Heart right ventricle (tissue), 16 donors: ENCODE data around the gene SDCCAG8. TPM values are rescaled to one million over a fixed set of nuclear protein-coding genes. Genes with fewer than 3 reads are reported as not detected.

ENCODE experiments used
- ATAC-seq, 8 donors: fragments of 200-7000 bp; cut with Tn5 transposase; one replicate each; pipeline ENCODE4 v1.9.1; 2020; ENCODE audit warnings: mild to moderate bottlenecking in 8 of 8, moderate library complexity in 8 of 8, moderate number of reproducible peaks in 1 of 8
- DNase-seq, 2 donors: peaks; one replicate each; pipeline ENCODE4 v3.0.0-alpha.2; 2020
- H3K27ac ChIP-seq, 10 donors: fragments of 200-600 bp; sonication (generic) in 2 of 10; one replicate each; pipeline versions ENCODE4 v1.5.0 to v1.8.0; 2020 to 2022; ENCODE audit warnings: mild to moderate bottlenecking in 3 of 10
- H3K27me3 ChIP-seq, 7 donors: fragments of 200-600 bp; one replicate each; pipeline ENCODE4 v1.8.0; 2021 to 2022; ENCODE audit warnings: mild to moderate bottlenecking in 2 of 7
- H3K36me3 ChIP-seq, 9 donors: fragments of 200-600 bp; sonication (generic) in 1 of 9; one replicate each; pipeline versions ENCODE4 v1.5.0 to v1.8.0; 2020 to 2022; ENCODE audit warnings: mild to moderate bottlenecking in 2 of 9
- H3K4me1 ChIP-seq, 9 donors: fragments of 200-600 bp; sonication (generic) in 1 of 9; one replicate each; pipeline versions ENCODE4 v1.5.0 to v1.8.0; 2020 to 2022; ENCODE audit warnings: mild to moderate bottlenecking in 4 of 9
- H3K4me3 ChIP-seq, 10 donors: fragments of 200-600 bp; sonication (generic) in 2 of 10; one replicate each; pipeline versions ENCODE4 v1.5.0 to v1.8.0; 2020 to 2022; ENCODE audit warnings: mild to moderate bottlenecking in 7 of 10, moderate library complexity in 2 of 10
- H3K9me3 ChIP-seq, 11 donors: fragments of 200-600 bp in 10 of 11; sonication (generic) in 2 of 11; one replicate each; pipeline versions ENCODE4 v1.5.0 to v1.8.0; 2013 to 2022; ENCODE audit warnings: mild to moderate bottlenecking in 2 of 11, control low read depth in 1 of 11, moderate library complexity in 1 of 11
- WGBS, 2 donors: extraction: QIAGEN DNeasy Blood & Tissue Kit; methylation state at CpG; one replicate each; pipeline ENCODE4 v1.1.7; 2013; ENCODE audit warnings: inconsistent platforms in 1 of 2; 5-methylcytosine and 5-hydroxymethylcytosine counted together
- intact Hi-C, 10 donors: fragments of 100-400 bp; cut with DNase I; formaldehyde crosslinking; loops; one replicate each; pipeline versions ENCODE4 v1.11.1 to v1.14.2; 2022
- polyA plus RNA-seq, 2 donors: library from polyadenylated mRNA; stranded (reverse); fragments of 200-250 nt; gene quantifications; one replicate each; pipeline ENCODE4 v1.2.3, GENCODE V29; 2013
- total RNA-seq, 10 donors: library from RNA; stranded (reverse); fragmentation: NEBNext Ultra II Directional in 3 of 10; extraction: Animal tissue kit (Norgen Biotek cat#: 25700) in 3 of 10; gene quantifications; one replicate each; pipeline versions ENCODE4 v1.2.1 to v1.2.4, GENCODE V29; 2021 to 2023
- TF ChIP-seq, protein P1 (sequence below), 9 donors: fragments of 200-600 bp; sonication (generic) in 2 of 9; IDR thresholded peaks; one replicate each; pipeline versions ENCODE4 v1.5.0 to v1.8.0; 2021 to 2022; ENCODE audit warnings: antibody characterized with exemption in 9 of 9, mild to moderate bottlenecking in 5 of 9, moderate library complexity in 1 of 9
- donor health status: Arrhythmogenic right ventricular cardiomyopathy.
- donor health status: ischemic (EF 13 %, LVEDD 7.1; RV severe dilation, severe dysfunction).
- donor health status: healthy with polysubstance abuse.
- donor health status: DM: no; HTN: yes; CAD: no.
- donor health status: DM: no; HTN: no; CAD: no.
- donor health status: ischemic (EF 25% LVEDD 6.9; RV normal size, moderate dysfunction).
- donor health status: ischemic (EF 25% LVEDD 5.7; RV mildly dilated, moderate dysfunction).
- donor health status: healthy.
- donor health status: DM: yes; HTN: yes; CAD: no.
- donor health status: Ischemic cardiomyopathy.
- donor health status: ischemic (EF 35%, LVEDD 5.7; RV mildly dilated, moderate dysfunction).
- donor health status: nonischemic (EF 11% LVEDD 7.7; RV severe dilation, severe dysfunction).
- donor health status: DM: yes; HTN: yes; CAD: no.
- donor health status: PGD.
- donor health status: ischemic (EF 29% LVEDD 5.4; RV normal size, mild dysfunction).
- donor health status: nonischemic (EF 23%, LVEDD 6.1; RV moderate dilation, normal function).

The SDCCAG8 gene
- total and polyA plus RNA-seq, 12 donors, result 7.7 to 37.1 (median 26.3) TPM

DNA sequence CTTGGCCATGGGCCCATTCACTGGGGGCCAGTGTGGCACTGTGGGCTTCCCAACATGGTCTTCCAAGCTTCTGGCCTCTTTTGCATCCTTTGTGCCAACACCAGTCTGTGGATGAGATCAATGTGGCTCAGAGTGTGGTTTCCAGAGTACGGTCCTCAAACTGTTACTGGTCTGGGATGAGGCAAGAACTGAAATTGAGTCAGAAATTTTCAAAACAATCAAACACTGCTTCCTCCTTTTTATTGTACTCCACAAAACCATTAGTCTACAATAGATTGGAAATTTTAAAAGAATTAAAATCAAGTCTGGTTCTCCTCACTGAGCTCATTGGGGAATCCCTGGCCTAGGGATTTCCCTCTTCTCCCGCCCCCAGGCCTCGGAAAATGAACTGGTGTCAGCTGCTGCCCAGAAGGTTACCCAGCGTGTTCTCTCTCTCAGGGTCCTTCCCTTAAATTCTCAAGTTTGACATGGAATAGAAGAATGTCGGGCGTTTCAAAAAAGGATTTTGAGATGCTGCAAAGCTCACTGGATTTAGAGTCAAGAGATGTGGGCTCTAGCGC is 222.0 kb downstream of the SDCCAG8 start:
- Histone ChIP-seq H3K9me3 (no peaks in the 10 kb centered on the region), H3K4me1 (peaks cover 4 to 25% (median 17%) of the 10 kb centered on the region in 9 donors), H3K36me3 (peaks cover 0 to 10% (median 0%) of the 10 kb centered on the region in 9 donors), H3K4me3 (no peak overlapping the region), H3K27ac (no peak overlapping the region), H3K27me3 (no peaks in the 10 kb centered on the region)
- ATAC-seq (no peak), DNase-seq (no peak)
- TF ChIP-seq, protein P1, sequence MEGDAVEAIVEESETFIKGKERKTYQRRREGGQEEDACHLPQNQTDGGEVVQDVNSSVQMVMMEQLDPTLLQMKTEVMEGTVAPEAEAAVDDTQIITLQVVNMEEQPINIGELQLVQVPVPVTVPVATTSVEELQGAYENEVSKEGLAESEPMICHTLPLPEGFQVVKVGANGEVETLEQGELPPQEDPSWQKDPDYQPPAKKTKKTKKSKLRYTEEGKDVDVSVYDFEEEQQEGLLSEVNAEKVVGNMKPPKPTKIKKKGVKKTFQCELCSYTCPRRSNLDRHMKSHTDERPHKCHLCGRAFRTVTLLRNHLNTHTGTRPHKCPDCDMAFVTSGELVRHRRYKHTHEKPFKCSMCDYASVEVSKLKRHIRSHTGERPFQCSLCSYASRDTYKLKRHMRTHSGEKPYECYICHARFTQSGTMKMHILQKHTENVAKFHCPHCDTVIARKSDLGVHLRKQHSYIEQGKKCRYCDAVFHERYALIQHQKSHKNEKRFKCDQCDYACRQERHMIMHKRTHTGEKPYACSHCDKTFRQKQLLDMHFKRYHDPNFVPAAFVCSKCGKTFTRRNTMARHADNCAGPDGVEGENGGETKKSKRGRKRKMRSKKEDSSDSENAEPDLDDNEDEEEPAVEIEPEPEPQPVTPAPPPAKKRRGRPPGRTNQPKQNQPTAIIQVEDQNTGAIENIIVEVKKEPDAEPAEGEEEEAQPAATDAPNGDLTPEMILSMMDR (IDR thresholded peaks at IDR 0.05), result no peak
- intact Hi-C loops, result loop anchor here in 2 of 10 donors (10.0 kb wide), 2 partner anchors 277 to 797 kb away; no protein-coding TSS in a partner anchor
- 94 to 96% methylated on average over 7 of the region's 7 CpGs for WGBS, 2 donors

DNA sequence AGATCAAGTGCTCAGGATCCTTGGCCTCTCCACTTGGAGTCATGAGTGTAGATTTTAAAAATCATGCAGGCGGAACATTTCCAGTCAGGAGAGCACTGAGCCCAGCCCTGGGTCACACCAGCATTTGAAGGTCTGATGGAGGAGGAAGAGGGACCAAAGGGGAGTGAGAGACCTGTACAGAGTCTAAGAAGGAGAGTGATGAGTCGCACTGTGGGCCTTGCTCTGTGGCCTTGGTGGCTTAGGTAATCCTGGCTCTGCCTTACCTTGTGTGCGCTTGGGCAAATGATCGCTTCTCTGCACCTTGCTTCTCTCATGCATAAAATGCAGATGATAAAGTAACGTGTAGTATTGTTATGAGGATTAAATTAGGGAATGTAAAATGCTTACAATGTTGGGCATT is 225.3 kb downstream of the SDCCAG8 start:
- no peaks in the 10 kb centered on the region for H3K9me3 ChIP-seq
- no peak overlapping the region for H3K27ac ChIP-seq
- peaks cover 0 to 3% (median 0%) of the 10 kb centered on the region in 9 donors for H3K36me3 ChIP-seq
- ATAC-seq, result no peak
- intact Hi-C loops, result no loop called here
- no peak overlapping the region for H3K4me3 ChIP-seq
- DNase-seq, result no peak
- WGBS, 2 donors, result 94 to 96% methylated on average over 5 of the region's 5 CpGs
- no peaks in the 10 kb centered on the region for H3K27me3 ChIP-seq
- H3K4me1 ChIP-seq, result peaks cover 4 to 19% (median 14%) of the 10 kb centered on the region in 9 donors
- TF ChIP-seq, protein P1 (IDR thresholded peaks at IDR 0.05), result no peak

DNA sequence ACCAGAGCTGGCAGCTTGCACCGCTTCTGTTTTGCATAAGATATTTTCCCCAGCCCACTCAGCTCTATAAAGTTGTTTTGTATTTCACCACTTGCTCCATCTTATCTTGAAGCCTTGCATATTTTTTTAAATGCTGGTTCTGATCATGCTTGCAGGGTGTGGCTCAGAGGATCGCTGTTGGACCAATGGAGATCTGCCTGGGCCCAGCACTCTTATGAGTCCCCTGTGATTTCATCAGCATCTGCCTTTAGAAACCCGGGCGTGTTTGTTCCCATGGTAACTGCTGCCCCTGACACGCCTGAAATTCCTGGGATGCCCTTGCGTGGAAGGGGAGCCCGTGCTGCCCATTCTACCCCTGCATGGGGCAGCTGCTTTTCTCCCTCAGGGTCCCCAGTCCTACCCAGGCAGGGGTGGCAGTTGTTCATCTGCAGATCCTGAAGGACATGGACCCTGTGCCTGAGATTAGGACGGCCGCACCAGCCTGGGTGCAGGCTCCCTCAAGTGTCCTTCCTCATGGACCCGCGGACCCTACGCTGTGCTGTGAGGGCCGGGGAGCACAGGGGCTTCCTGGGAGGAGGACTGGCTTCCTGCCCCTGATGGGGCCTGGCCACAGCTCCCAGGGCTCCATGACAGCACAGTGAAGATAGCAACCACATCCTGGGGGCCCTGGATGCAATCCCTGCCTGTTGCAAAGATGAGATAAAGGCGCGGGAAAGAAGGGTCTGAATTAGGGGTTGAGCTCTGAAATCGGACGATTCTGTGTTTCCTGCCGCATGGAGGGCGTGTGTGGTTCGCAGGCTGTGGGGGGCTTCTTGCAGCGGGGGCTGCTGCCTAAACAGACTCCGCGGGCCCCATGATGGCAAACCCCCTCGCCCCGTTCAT is 226.5 kb downstream of the SDCCAG8 start:
- ATAC-seq, result peak in 7 of 8 donors; percentile 48 to 76 (median 57)
- Histone ChIP-seq H3K9me3 (no peaks in the 10 kb centered on the region), H3K27ac (no peak overlapping the region), H3K27me3 (no peaks in the 10 kb centered on the region), H3K4me3 (peak overlapping the region in 9 of 10 donors; percentile 26 to 53 (median 47)), H3K4me1 (peaks cover 4 to 19% (median 14%) of the 10 kb centered on the region in 9 donors), H3K36me3 (no peaks in the 10 kb centered on the region)
- 23 to 27% methylated on average over 25 of the region's 25 CpGs for WGBS, 2 donors
- DNase-seq, result no peak
- intact Hi-C loops, result no loop called here
- TF ChIP-seq, protein P1 (IDR thresholded peaks at IDR 0.05), result no peak

DNA sequence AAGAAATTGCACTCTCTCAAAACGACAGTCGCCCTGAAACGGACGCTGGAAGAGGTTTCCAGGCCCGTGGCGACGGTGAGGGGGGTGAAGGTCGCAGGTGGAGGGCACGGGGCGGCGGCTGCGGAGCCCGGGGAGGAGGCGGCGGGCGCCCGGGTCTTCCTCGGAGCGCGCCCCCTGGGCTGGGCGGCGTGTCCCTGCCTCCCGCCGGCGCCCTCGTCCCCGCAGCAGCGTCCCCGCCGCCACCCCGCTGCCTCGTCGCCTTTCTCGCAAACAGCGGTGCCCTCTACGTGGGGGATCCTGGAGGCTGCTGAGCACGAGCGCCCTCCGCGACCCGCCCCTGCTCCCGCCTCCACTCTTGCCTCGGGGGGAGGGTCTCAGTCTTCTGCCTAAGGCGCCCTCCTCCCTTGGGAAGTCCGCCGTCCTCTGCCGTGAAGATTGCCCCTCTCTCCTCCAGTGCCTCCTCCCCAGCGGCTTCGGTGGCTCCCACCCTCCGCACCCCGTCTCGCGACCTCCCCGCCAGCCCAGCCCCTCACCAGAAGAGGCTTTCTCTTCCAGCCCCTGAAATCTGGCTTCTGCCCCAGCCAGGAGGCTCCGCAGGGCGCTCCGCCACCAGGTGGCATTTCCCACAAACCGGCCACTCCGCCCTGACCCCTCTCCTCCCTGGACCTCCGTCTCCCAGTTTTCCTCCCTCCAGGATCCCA is 227.4 kb downstream of the SDCCAG8 start:
- Histone ChIP-seq H3K36me3 (peaks cover 0 to under 1% (median 0%) of the 10 kb centered on the region in 9 donors), H3K27ac (no peak overlapping the region), H3K4me3 (peak overlapping the region; percentile 18 to 53 (median 46)), H3K27me3 (no peaks in the 10 kb centered on the region), H3K9me3 (no peaks in the 10 kb centered on the region), H3K4me1 (peaks cover 4 to 19% (median 14%) of the 10 kb centered on the region in 9 donors)
- TF ChIP-seq, protein P1 (IDR thresholded peaks at IDR 0.05), result peak in 5 of 9 donors; percentile 9 to 17 (median 12)
- intact Hi-C loops, result no loop called here
- ATAC-seq (peak in 7 of 8 donors; percentile 21 to 66 (median 48)), DNase-seq (no peak)
- WGBS, 2 donors, result 12 to 18% methylated on average over 59 to 60 of the region's 60 CpGs
